ENCODE measurements around the gene CHAT.

- TF ChIP-seq, protein P1, sequence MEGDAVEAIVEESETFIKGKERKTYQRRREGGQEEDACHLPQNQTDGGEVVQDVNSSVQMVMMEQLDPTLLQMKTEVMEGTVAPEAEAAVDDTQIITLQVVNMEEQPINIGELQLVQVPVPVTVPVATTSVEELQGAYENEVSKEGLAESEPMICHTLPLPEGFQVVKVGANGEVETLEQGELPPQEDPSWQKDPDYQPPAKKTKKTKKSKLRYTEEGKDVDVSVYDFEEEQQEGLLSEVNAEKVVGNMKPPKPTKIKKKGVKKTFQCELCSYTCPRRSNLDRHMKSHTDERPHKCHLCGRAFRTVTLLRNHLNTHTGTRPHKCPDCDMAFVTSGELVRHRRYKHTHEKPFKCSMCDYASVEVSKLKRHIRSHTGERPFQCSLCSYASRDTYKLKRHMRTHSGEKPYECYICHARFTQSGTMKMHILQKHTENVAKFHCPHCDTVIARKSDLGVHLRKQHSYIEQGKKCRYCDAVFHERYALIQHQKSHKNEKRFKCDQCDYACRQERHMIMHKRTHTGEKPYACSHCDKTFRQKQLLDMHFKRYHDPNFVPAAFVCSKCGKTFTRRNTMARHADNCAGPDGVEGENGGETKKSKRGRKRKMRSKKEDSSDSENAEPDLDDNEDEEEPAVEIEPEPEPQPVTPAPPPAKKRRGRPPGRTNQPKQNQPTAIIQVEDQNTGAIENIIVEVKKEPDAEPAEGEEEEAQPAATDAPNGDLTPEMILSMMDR (IDR thresholded peaks at IDR 0.05), result no peak
- TF ChIP-seq POLR2A (IDR thresholded peaks at IDR 0.05), result no peak
Observed at GRCh38 chr10:49624629-49625028, 10.8 kb downstream of the CHAT start.
